ENCODE data around the gene ZNF672.

Gene ZNF672

DNA sequence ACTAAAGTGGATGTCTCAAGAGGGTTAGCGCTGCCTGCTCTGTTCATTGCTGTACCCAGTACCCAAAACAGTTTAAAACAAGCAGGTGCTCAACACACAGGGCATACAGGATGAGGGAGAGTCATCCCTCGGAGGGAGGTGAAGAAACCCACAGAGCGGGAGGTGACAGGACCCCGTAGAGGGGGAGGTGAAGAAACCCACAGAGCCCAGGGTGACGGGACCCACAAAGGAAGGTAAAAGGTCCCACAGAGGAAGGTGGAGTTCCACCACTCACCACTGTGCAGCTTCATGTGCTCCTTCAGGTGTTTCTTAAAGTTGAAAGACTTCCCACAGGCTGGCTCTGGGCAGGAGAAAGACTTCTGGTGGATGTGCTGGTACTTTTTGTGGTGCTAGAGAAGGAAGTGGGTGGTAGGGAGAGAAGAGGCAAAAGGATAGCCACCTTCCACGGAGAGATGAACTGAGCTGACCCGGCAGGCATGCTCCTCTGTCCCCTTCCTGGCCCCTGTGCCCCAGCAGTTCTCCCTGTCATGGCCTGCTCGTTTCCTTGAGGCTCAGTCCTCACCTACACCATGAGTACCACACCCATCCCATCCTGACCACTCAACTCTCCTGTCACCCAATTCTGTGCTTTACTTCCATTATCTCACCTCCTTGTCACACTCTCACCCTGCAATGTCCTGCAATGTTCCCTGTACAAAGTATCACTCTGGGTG, 15.8 kb downstream of the ZNF672 start:
- Histone ChIP-seq H3K27me3 (no peaks in the 10 kb centered on the region), H3K9me3 (no peaks in the 10 kb centered on the region), H3K4me3 (ENCODE audit: low read depth, low read length) (no peak overlapping the region), H3K4me1 (no peaks in the 10 kb centered on the region), H3K36me3 (peaks cover 45% of the 10 kb centered on the region)
- no peak for DNase-seq
- TF ChIP-seq, protein P1, sequence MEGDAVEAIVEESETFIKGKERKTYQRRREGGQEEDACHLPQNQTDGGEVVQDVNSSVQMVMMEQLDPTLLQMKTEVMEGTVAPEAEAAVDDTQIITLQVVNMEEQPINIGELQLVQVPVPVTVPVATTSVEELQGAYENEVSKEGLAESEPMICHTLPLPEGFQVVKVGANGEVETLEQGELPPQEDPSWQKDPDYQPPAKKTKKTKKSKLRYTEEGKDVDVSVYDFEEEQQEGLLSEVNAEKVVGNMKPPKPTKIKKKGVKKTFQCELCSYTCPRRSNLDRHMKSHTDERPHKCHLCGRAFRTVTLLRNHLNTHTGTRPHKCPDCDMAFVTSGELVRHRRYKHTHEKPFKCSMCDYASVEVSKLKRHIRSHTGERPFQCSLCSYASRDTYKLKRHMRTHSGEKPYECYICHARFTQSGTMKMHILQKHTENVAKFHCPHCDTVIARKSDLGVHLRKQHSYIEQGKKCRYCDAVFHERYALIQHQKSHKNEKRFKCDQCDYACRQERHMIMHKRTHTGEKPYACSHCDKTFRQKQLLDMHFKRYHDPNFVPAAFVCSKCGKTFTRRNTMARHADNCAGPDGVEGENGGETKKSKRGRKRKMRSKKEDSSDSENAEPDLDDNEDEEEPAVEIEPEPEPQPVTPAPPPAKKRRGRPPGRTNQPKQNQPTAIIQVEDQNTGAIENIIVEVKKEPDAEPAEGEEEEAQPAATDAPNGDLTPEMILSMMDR (IDR thresholded peaks at IDR 0.05; ENCODE audit: low read depth, low read length), result no peak

DNA sequence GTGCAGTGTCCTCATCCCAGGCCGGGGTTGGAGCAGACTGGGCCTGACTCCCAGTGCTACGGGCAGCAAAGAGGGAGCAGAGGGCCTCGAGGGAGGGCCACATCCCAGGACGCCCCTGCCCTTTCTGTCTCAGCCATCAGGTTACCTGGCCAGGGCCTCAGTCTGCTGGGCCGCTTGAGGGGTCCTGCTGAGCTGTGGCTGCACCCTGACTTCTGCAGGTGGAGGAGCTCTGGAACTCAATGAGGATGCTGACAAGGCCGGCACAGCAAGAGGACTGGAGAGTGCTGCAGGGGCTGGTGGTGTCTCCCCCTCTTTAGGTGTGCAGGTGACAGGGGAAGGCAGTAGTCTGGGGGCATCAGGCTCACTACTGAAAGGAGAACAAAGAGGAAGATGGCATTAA, 17.6 kb downstream of the ZNF672 start:
- Histone ChIP-seq H3K4me1 (no peaks in the 10 kb centered on the region), H3K9me3 (no peaks in the 10 kb centered on the region), H3K27me3 (no peaks in the 10 kb centered on the region), H3K4me3 (ENCODE audit: low read depth, low read length) (no peak overlapping the region), H3K36me3 (peaks cover 29% of the 10 kb centered on the region)
- TF ChIP-seq, protein P1 (IDR thresholded peaks at IDR 0.05; ENCODE audit: low read depth, low read length), result no peak
- no peak for DNase-seq

DNA sequence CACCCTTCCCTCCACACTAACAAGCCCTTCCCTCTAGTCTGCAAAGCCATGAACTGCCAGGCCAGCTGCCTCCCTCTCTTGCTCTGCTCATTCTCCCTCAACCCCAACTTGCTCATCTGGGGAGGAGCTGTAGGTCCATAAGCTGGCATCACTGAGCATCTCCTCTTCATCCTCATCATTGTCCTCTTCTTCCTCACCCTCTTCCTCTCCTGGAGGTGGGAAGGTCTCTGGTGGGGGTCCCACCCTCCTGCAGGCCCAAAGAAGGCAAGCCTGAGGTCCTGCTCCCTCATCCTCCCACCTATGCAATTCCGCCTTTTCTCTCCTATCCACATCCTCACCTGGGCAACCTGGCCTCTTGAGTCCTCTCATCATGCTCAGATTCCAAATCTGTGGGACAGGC, 18.2 kb downstream of the ZNF672 start:
- Histone ChIP-seq H3K9me3 (no peaks in the 10 kb centered on the region), H3K4me3 (ENCODE audit: low read depth, low read length) (no peak overlapping the region), H3K27me3 (no peaks in the 10 kb centered on the region), H3K4me1 (no peaks in the 10 kb centered on the region), H3K36me3 (peaks cover 25% of the 10 kb centered on the region)
- no peak for DNase-seq
- TF ChIP-seq, protein P1 (IDR thresholded peaks at IDR 0.05; ENCODE audit: low read depth, low read length), result no peak

DNA sequence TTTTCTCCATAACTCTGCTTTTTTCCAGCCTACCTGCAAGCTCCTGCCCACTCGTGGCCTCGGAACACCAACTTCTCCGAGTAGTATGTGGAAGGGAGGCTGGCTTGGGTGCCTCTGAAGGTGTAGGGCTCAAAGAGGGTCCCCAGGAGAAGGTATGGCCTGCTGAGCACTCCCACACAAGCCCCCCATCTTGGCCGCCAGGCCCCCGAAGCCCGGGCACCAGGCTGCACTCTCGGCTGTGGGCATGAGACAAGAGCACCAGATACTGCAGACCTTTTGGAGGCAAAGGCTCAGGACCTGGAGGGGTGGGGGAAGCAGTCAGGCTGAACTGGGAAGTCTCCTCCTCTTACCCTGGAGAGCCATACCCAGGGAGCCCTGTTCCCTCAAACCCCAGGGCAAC, 19.2 kb downstream of the ZNF672 start:
- no peak for DNase-seq
- Histone ChIP-seq H3K4me3 (ENCODE audit: low read depth, low read length) (peak overlapping the region; percentile 87), H3K27me3 (no peaks in the 10 kb centered on the region), H3K9me3 (no peaks in the 10 kb centered on the region), H3K36me3 (peaks cover 18% of the 10 kb centered on the region), H3K4me1 (no peaks in the 10 kb centered on the region)
- TF ChIP-seq, protein P1 (IDR thresholded peaks at IDR 0.05; ENCODE audit: low read depth, low read length), result no peak

DNA sequence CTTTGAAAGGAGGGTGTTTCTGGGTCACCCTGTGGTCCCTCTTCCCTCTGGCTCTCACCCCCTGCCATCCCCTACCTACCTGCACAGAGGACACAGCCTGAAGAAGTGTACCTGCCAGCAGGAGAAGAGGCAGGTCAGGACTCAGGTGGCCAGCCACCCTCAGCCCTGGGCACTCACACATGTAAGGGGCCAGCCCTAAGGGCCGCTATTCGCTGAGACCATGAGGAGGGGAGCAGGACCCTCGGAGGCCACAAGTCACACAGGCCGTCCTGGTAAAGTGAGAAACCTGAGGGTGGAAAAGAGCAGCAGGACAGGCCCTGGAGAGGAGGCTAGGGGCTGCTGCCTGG, 19.7 kb downstream of the ZNF672 start:
- peaks cover 15% of the 10 kb centered on the region for H3K36me3 ChIP-seq
- no peak for DNase-seq
- no peaks in the 10 kb centered on the region for H3K9me3 ChIP-seq
- H3K4me3 ChIP-seq (ENCODE audit: low read depth, low read length), result peak overlapping the region; percentile 87
- TF ChIP-seq, protein P1 (IDR thresholded peaks at IDR 0.05; ENCODE audit: low read depth, low read length), result no peak
- H3K27me3 ChIP-seq, result no peaks in the 10 kb centered on the region
- H3K4me1 ChIP-seq, result no peaks in the 10 kb centered on the region

DNA sequence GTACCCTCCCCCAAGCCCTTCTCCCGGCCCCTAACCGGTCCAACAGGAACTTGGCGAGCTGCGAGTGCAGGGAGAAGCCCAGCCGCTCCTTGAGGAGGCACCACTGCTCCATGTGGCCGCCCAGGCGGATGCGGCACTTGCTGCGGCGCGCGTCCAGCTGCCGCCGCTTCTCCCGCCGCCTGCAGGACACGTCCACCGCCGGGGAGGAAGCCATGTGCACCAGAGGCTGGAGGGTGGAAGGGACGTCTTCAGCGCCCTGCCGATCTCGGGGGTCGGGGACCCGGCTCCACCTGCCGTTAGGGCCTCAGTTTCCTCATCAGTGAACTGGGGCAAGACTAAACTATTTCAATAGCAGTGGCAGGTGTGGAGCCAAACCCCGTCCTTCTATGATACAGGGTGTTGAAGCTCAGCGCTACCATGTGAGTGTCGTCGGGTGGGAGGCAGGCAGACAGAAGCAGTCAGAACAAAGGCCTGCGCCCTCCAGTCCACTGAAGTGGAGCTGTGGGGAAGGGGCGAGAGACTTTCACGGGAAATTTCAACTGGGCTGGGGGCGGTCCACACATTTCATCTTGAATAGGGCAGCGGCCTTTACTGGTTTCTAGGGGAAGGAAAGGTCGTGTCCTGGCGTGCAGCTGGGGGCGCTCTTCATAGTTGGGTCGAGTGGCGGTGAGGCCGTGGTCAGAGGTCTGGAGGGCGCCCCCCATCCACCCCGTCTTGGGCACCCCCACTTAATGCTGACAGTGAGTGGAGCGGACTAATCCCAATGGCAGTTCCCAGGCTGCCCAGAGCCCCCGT, 20.3 kb downstream of the ZNF672 start:
- TF ChIP-seq, protein P1 (IDR thresholded peaks at IDR 0.05; ENCODE audit: low read depth, low read length), result peak; percentile 60
- Histone ChIP-seq H3K4me3 (ENCODE audit: low read depth, low read length) (peak overlapping the region; percentile 87), H3K9me3 (no peaks in the 10 kb centered on the region), H3K4me1 (no peaks in the 10 kb centered on the region), H3K36me3 (peaks cover 13% of the 10 kb centered on the region), H3K27me3 (no peaks in the 10 kb centered on the region)
- DNase-seq, result peak; percentile 68

Data from BE2C (cell line).